ENCODE data around the gene REG1B. TPM values are rescaled to one million over a fixed set of nuclear protein-coding genes. Genes with fewer than 3 reads are reported as not detected.
A peak's percentile ranks its signal among the peaks of the same experiment; 100 is the strongest.
"Not testable (repeated sequence)": the region's sequence is repeated elsewhere in the genome, so short reads cannot be mapped to it uniquely, and the experiment has no call there.

REG1B gene
- total RNA-seq, 4 donors from 2014 or later, result 45.4 to 2,308 (median 89.0) TPM

DNA sequence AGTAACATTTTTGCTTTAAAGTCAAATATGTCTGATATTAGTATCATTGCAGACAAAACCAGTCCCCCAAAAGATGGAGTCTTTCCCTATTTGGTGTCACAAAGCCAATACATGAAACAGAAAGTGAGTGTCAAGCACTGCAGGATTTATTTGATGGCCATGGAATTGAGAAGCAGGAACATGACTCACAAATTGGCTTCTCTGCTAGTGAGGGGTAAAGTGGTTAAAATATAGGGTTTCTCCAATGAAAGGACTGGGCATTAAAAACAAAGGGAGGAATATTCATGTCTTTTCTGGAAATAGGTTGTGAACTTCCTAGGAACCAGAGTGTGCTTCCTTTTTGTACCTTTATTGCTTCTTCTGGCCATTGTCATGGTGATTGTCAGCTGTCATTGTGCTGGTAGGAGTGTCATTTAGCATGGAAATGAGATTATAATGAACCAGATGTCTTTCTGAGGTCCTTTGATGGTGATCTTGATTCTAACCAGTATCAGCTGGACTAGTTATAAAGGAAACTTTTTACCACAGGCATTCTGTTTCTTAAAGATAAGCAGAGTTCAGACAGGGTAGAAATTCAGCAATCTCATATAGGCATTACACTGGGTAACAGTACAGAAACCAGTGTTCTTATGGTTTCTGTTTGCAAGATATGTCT is 4.1 kb downstream of the REG1B start:
- no peak overlapping the region for H3K4me3 ChIP-seq
- no peaks in the 10 kb centered on the region for H3K36me3 ChIP-seq
- no peak for TF ChIP-seq POLR2A (IDR thresholded peaks at IDR 0.05)
- TF ChIP-seq, protein P1, sequence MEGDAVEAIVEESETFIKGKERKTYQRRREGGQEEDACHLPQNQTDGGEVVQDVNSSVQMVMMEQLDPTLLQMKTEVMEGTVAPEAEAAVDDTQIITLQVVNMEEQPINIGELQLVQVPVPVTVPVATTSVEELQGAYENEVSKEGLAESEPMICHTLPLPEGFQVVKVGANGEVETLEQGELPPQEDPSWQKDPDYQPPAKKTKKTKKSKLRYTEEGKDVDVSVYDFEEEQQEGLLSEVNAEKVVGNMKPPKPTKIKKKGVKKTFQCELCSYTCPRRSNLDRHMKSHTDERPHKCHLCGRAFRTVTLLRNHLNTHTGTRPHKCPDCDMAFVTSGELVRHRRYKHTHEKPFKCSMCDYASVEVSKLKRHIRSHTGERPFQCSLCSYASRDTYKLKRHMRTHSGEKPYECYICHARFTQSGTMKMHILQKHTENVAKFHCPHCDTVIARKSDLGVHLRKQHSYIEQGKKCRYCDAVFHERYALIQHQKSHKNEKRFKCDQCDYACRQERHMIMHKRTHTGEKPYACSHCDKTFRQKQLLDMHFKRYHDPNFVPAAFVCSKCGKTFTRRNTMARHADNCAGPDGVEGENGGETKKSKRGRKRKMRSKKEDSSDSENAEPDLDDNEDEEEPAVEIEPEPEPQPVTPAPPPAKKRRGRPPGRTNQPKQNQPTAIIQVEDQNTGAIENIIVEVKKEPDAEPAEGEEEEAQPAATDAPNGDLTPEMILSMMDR (IDR thresholded peaks at IDR 0.05), result no peak
- peaks cover 0 to 3% (median 0%) of the 10 kb centered on the region in 4 donors for H3K9me3 ChIP-seq
- DNase-seq, result no peak
- no peaks in the 10 kb centered on the region for H3K27me3 ChIP-seq
- no peak overlapping the region for H3K27ac ChIP-seq
- H3K4me1 ChIP-seq, result peaks cover 0 to 4% (median 0%) of the 10 kb centered on the region in 4 donors

DNA sequence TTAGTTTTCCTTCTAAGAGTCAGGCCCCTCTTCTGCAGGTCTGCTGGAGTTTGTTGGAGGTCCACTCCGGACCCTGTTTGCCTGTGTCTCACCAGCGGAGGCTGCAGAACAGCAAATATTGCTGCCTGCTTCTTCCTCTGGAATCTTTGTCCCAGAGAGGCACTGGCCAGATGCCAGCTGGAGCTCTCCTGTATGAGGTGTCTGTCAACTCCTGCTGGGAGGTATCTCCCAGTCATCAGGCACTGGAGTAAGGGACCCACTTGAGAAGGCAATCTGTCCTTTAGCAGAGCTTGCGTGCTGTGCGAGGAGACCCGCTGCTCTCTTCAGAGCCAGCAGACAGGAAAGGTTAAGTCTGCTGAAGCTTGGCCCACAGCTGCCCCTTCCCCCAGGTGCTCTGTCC is 4.8 kb downstream of the REG1B start:
- peaks cover 0 to 3% (median 0%) of the 10 kb centered on the region in 4 donors for H3K9me3 ChIP-seq
- TF ChIP-seq, protein P1 (IDR thresholded peaks at IDR 0.05), result no peak
- no peak for TF ChIP-seq POLR2A (IDR thresholded peaks at IDR 0.05)
- H3K27ac ChIP-seq, result no peak overlapping the region
- peaks cover 0 to 1% (median 0%) of the 10 kb centered on the region in 4 donors for H3K4me1 ChIP-seq
- no peaks in the 10 kb centered on the region for H3K27me3 ChIP-seq
- DNase-seq, result peak in 1 of 3 donors; percentile 47
- H3K4me3 ChIP-seq, result no peak overlapping the region
- H3K36me3 ChIP-seq, result no peaks in the 10 kb centered on the region

DNA sequence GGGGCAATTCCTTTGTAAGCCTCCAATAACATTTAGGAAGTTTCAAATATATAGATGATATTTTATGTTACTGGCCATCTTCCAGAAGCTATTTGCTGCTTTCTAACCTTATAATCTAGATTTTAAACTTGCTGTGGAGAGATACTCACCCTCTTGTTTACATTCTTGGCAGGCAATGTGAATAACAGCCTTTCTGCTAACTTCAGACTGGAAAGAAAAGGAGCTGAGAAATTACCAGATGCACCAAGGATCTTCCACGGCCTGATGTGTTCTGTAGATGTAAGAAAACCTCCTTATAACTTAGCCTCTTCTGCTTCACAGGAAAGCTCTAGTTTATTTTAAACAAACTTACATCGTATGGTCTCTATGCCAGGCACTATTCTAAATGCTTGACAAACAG is 16.7 kb downstream of the REG1B start:
- no peaks in the 10 kb centered on the region for H3K27me3 ChIP-seq
- peaks cover 0 to 8% (median 0%) of the 10 kb centered on the region in 4 donors for H3K4me1 ChIP-seq
- H3K36me3 ChIP-seq, result no peaks in the 10 kb centered on the region
- no peak for DNase-seq
- TF ChIP-seq POLR2A (IDR thresholded peaks at IDR 0.05), result no peak
- TF ChIP-seq, protein P1 (IDR thresholded peaks at IDR 0.05), result no peak
- no peak overlapping the region for H3K4me3 ChIP-seq
- no peaks in the 10 kb centered on the region for H3K9me3 ChIP-seq
- no peak overlapping the region for H3K27ac ChIP-seq

DNA sequence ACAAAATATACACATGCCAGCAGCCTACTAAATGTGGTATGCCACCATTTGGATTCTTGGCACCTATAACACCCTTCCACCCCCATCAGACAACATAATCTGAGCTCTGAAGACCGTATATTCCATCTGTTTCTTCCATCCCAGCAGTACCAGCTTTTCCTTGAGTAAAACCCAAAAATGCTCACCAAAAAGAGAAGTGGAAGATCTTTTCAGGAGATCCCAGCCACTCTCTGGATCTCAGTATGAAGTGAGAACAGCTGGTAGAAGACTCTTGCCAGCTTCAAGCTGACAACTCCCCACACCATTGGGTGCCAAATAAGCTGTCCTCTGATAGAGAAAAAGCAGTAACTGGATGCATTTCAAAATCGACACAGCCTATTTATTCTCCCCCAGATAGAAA is 22.6 kb downstream of the REG1B start:
- Histone ChIP-seq H3K9me3 (no peaks in the 10 kb centered on the region), H3K4me3 (no peak overlapping the region), H3K36me3 (no peaks in the 10 kb centered on the region), H3K4me1 (peaks cover 0 to under 1% (median 0%) of the 10 kb centered on the region in 4 donors), H3K27me3 (no peaks in the 10 kb centered on the region), H3K27ac (no peak overlapping the region)
- TF ChIP-seq, protein P1 (IDR thresholded peaks at IDR 0.05), result no peak
- no peak for TF ChIP-seq POLR2A (IDR thresholded peaks at IDR 0.05)
- DNase-seq, result no peak

DNA sequence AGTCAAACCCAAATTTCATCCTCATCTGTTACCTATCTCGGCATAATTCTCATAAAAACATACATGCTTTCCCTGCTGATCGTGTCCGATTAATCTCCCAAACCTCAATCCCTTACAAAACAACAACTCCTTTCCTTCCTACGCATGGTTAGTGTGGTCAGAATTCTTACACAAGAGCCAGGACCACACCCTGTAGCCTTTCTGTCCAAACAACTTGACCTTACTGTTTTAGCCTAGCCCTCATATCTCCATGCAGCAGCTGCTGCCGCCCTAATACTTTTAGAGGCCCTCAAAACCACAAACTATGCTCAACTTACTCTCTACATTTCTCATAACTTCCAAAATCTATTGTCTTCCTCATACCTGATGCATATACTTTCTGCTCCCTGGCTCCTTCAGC is 33.0 kb downstream of the REG1B start:
- not testable (repeated sequence) for H3K9me3 ChIP-seq, H3K4me1 ChIP-seq, H3K4me3 ChIP-seq, H3K27me3 ChIP-seq, H3K36me3 ChIP-seq, DNase-seq, H3K27ac ChIP-seq

DNA sequence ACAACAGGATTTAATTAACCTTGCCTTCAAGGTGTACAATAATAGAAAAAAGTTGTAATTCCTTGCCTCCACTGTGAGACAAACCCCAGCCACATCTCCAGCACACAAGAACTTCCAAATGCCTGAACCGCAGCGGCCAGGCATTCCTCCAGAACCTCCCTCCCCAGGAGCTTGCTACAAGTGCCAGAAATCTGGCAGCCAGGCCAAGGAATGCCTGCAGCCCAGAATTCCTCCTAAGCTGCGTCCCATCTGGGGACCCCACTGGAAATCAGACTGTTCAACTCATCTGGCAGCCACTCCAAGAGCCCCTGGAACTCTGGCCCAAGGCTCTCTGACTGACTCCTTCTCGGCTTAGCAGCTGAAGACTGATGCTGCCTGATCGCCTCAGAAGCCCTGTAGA is 34.3 kb downstream of the REG1B start:
- H3K27me3 ChIP-seq, H3K4me1 ChIP-seq, H3K27ac ChIP-seq, H3K36me3 ChIP-seq, DNase-seq, H3K4me3 ChIP-seq, H3K9me3 ChIP-seq: not testable (repeated sequence)

DNA sequence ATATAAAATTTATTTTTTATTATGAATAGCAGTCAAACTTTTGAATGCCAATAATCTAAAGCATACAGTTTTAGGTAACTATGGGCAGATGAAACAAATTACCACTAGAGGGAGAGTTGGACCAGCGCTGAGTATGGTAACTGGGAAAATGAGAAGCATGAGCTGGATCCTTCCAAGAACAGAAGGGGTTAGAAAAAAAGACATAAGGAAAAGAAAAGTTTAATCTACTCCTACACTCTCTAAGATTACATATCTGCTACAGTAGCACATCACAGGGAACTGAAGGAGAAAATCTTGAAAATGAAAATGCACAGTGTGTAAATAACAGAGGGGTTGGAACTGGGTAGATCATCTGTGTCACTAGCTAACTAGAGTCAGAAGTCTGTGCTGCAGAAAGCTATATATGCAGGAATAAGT is 46.8 kb downstream of the REG1B start:
- Histone ChIP-seq H3K4me1 (no peaks in the 10 kb centered on the region), H3K36me3 (no peaks in the 10 kb centered on the region), H3K9me3 (no peaks in the 10 kb centered on the region), H3K4me3 (no peak overlapping the region), H3K27ac (no peak overlapping the region), H3K27me3 (no peaks in the 10 kb centered on the region)
- no peak for TF ChIP-seq POLR2A (IDR thresholded peaks at IDR 0.05)
- TF ChIP-seq, protein P1 (IDR thresholded peaks at IDR 0.05), result peak in 4 of 6 experiments; percentile 31 to 79 (median 74)
- no peak for DNase-seq
